Inferior parietal cortex (tissue), 1 donor: ENCODE results near the gene DIPK1A.

Experiments used
- DNase-seq: peaks from one replicate; pipeline ENCODE4 v3.0.0-alpha.2; 2016; ENCODE audit errors: extremely low spot score

The DIPK1A gene

GRCh38 chr1:92803140-92803887 lies 157.9 kb downstream of the DIPK1A start:
- DNase-seq, result no peak

- no peak for DNase-seq
Observed at GRCh38 chr1:92797961-92798360, 163.3 kb downstream of the DIPK1A start.

- no peak for DNase-seq
Observed at GRCh38 chr1:92797297-92797696, 164.0 kb downstream of the DIPK1A start.

GRCh38 chr1:92795166-92795565 lies 166.1 kb downstream of the DIPK1A start:
- no peak for DNase-seq

GRCh38 chr1:92792340-92792782 lies 168.9 kb downstream of the DIPK1A start:
- DNase-seq, result no peak
